Activated CD8-positive, alpha-beta memory T cell treated with anti-CD3 and anti-CD28 coated beads, Interleukin-2, amount 50 U/mL, for 48 hours (primary cell): ENCODE measurements around the gene CIAPIN1.
"Not testable (repeated sequence)": the region's sequence is repeated elsewhere in the genome, so short reads cannot be mapped to it uniquely, and the experiment has no call there.

ENCODE experiments used
- DNase-seq: peaks from one replicate; pipeline ENCODE4 v3.0.0-alpha.2; 2020

Gene CIAPIN1

DNA sequence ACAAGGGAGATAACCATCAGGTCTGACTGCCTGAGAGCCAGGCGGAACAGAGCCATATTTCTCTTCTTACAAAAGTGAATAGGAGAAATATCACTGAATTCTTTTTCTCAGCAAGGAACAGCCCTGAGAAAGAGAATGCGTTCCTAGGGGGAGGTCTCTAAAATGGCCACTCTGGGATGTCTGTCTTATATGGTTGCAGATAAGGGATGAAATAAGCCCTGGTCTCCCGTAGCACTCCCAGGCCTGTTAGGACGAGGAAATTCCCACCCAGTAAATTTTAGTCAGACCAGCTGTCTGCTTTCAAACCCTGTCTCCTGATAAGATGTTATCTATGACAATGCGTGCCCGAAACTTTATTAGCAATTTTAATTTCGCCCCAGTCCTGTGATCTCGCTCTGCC, 7.2 kb downstream of the CIAPIN1 start:
- not testable (repeated sequence) for DNase-seq

DNA sequence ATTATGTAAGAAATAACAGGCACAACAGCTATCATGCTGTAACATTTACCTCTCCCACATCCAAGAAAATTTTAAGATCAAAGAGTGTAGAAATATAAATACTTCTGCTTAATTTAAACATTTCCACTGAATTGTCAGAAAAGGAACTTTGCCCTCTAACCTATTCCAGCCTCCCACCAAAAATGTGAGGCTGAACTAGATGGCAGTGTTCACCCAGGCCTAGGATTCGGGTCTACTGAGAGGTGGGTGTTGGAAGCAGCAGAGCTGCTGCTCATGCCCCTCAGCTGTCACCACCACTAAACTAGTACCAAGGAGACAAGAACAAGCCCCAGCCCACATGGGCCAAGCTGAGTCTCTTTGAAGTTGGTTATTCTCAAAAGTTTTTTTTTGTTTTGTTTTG, 11.3 kb downstream of the CIAPIN1 start:
- DNase-seq = no peak

DNA sequence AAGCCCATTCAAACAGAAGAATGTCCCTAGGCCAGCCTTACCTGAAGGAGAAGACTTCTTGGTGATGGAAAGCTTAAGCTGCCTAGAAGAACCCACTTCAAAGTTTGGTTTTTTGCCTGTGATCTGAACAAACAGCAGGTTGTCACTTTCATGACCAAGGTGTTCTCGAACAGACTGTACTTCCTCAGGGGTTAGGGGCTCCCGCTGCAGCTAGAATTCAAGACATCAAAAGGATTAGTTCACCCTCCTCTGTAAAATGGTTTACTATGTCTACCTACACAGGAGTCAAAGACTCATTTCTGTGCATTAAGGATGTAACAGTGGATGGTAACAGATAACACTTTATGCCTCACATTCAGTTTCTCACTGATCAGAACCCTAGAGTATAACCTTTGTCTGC, 13.2 kb downstream of the CIAPIN1 start:
- DNase-seq = no peak

DNA sequence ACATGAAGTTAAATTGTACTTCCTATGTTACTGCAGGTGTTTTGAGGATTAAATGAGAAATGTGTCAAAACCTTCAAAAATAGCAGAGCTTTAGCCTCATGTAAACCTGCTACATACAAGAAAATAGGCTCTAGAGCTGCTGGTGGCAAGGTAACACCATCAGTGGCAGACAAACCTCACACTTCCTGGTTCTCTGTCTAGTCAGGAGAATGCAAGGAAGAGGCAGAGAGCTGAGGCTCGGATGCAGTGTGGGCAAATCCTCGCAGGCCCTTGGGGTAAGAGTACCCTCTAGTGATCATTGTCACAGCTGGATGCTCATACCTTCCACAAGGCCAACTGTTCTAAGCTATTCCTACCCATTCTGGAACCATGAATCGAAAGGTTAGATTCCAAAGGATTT, 14.2 kb downstream of the CIAPIN1 start:
- DNase-seq = no peak

DNA sequence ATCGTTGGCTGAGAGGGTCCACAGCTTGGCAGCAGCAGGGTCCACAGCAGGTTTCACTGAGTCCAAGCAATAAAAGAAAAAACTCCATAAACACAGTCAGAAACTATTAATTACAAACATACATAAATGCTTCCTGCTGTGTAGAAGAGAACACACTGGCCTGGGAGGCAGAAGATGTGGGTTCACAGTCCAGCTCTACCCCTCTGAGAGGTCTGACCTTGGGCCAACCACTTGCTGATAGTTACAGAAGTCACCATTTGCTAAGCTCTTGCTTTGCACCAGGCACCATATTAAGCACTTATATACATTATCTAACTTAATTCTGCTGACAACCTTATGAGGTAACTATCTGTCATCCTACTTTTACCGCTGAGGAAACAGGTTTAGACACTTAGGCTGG, 14.7 kb downstream of the CIAPIN1 start:
- no peak for DNase-seq

DNA sequence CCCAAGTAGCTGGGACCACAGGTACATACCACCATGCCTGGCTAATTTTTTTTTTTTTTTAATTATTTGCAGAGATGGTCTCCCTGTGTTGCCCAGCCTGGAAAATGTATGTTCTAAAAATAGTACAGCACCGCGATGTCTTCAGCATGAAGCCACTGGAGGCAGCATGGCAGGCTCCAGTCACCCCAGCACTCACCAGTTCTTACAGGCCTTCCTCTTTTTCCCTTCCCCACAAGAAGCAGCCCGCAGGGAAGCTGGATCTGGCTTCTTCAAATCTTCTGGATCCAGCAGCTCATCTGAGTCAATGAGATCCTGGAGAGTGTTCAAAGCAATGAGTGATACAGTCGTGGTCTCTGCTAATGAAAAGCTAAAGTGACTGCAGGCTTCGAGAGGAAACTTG, 16.2 kb downstream of the CIAPIN1 start:
- no peak for DNase-seq

DNA sequence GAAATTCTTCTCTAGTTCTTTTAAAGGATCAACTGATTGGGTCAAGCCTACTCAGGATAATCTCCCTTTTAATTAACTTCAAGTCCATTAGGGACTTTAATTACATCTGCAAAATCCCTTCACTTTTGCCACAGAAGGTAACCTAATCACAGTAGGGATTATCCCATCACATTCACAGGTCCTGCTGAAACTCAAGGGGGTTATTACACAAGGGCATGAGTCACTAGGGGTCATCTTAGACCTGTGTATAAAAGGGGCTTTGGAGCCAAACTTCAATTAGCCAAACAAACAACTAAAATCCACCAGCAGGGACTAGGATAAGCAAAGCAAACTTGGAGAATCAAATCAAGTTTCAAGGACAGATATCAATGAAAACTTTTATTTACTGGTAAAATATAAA, 19.4 kb downstream of the CIAPIN1 start:
- no peak for DNase-seq

DNA sequence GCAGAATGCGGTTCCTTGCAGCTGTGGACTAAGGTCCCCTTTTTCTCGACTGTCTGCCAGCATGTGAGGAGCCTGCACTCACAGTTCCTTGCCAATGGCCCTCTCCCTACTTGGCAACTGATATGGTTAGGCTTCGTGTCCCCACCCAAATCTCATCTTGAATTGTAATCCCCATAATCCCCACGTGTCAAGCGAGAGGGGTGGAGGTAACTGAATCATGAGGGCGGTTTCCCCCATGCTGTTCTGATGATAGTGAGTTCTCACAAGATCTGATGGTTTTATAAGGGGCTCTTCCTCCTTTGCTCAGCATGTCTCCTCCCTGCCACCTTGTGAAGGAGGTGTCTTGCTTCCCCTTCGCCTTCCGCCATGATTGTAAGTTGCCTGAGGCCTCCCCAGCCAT, 19.9 kb downstream of the CIAPIN1 start:
- DNase-seq = no peak

DNA sequence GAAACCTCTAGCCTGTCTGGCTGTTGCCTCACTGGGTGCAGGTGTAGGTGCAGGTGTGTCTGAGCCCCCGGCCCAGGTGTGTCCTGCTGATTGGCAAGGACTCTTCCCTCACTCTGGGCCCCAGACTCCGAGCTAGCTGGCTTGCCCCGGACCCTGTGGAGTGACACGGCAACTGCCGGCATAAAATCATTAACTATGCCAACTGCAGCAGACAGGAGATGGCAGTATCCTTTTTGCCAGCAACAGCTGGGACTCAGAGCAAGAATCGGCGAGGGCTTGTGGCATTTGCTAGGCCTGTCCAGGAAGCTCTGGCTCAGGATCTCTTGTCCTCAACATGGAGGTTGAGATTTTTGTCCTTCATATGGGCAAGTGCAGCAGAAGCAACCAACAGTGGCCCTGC, 20.8 kb downstream of the CIAPIN1 start:
- DNase-seq = no peak

DNA sequence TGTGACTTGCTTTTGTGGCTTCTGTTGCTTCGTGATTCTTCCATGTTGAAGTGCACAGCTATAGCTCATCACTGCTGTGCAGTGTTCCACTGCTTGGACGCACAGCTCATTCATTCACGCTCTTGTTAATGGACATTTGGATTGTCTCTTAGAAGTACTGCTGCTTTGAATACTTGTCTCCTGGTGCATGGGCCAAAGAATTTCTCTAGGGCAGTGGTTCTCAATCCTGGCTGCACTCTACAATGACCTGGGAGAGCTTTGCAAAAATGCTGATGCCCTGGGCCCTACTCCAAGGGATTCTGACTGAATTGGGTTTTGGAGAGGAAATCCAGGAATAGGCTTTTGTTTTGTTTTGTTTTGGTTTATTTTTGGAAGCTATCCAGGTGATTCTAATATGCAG, 22.6 kb downstream of the CIAPIN1 start:
- no peak for DNase-seq

DNA sequence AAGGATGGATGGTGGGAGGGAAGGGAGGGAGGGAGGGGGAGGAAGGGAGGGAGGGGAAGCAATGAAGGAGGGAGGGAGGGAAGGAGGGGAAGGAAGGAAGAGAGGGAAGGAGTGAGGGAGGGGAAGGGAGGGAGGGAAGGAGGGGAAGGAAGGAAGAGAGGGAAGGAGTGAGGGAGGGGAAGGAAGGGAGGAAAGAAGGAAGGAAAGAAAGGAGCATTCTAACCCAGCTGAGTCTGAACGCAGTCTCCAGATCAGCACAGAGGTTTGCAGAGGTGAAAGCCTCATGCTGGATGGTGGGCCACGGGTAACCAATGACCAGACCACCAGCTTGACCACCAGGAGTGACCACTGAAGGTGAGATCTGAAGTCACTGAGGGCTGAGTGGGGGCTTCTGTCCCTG, 24.0 kb downstream of the CIAPIN1 start:
- no peak for DNase-seq

DNA sequence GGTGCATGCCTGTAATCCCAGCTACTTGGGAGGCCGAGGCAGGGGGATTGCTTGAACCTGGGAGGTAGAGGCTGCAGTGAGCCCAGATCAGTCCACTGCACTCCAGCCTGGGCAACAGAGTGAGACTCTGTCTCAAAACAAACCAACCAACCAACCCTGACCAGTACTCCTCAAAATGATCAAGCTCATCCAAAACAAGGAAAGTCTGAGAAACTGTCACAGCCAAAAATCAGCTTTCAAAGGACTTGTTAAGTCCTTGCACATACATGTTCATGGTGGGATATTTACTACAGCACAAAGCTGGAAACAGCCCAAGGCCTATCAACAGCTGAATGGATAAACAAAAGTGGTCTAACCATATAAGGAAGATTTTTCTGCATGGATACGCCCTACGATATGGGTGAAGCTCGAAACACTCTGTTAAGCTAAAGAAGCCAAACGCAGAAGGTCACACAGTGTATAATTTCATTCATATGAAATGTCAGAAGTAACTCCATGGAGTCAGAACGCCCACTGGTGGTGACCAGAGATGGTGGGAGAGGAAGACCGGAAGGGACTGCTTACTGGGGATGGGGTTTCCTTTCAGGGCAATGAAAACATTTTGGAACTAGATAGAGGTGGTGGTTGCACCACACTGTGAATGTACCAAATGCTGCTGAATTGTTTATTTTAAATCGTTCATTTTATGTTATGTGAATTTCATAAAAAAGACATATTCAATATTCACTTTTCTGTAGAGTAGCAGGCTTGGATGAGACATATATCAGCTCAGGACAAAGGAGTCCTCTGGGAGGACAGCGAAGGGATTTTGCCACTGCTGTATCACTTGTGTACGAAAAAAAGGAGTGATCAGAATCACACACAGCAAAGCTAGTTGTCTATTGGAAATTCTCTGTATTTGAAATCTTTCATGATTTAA, 24.9 kb downstream of the CIAPIN1 start:
- DNase-seq = no peak

DNA sequence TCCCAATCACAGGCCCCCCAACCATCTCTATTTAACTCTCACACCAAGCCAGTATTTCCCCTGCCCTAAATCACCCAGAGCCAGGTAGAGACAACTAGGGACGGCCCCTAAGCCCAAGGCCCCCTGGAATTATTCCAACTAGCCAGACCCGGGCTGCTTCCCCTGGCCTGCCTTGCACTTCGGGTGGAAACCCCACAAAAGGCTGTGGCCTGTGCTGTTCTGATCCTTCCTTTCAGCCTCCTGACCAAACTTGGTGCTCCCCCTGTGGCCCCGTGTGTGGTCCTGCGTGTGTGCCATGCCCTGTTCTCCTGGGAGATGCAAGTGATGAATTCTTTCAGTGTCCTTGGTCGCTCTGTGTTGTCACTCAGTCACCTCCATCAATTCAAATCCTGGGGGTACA, 27.7 kb downstream of the CIAPIN1 start:
- no peak for DNase-seq

DNA sequence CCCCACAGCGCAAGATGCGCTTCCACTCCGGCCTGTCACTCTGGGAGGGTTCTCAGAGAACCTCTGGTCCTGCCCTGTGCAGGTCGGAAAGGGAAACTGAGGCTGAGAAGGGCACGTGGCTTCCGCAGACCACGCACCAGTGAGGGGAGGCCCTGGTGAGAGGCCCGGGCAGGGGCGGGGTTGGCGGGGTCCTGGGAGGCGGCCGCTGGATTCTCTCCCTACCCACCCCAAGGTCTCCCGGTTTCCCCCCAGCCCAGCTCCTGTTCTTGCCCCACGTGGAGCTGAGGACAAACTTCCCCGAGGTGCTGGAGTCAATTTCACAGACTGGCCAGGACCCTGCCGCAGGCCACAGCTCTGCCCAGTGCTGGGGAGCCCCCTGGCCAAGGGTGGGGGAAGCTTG, 31.1 kb downstream of the CIAPIN1 start:
- no peak for DNase-seq

DNA sequence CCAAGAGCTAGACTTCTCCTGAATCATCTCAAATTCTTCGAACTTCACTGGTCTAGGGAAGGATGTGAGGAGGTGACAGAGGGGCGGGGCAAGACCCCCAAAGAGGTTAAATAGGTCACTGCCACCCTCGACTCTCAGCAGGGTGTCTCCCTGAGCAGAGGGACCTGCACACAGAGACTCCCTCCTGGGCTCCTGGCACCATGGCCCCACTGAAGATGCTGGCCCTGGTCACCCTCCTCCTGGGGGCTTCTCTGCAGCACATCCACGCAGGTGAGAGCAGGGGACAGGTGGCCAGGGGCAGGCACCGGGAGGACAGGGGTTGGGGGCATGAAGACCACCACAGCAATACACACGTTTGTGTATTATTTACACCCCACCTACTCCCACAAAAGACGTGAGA, 33.5 kb downstream of the CIAPIN1 start:
- DNase-seq = no peak

DNA sequence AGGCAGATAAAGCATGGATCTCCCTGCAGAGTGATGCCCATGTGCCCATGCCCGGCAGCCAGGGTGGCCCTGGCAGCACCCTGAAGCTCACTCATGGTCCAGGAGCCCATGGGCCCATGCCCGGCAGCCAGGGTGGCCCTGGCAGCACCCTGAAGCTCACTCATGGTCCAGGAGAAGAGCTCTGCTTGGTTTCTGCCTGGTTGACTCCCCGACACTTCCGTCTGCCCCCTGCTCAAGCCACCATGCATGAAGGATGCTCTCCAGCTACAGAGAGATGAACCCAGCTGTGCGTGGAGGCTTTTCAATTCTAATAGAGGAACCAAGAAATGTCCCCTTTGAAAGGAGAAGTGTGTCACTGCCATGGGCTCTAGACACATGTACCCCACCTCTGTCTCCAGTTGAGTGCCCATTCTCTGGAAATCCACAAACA, 33.9 kb downstream of the CIAPIN1 start:
- no peak for DNase-seq

DNA sequence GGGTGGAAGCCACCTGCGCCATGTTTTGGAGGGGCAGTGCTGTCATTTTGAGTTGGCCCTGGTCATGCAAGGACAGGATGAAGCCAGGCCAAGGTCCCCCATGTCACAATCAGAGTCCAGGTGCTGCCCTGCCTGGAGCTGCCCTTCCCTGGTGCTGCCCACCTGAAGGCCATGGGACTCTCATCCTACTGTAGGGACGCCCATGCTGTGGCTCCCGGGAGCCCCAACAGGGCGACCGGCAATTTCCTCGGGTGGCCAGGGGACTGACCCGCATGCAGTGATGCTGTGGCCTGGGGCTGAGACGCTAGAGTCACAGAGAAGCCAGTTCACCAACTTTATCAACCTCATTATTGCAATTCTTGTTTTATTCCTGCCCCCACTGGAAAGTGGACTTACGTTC, 34.6 kb downstream of the CIAPIN1 start:
- DNase-seq = no peak

DNA sequence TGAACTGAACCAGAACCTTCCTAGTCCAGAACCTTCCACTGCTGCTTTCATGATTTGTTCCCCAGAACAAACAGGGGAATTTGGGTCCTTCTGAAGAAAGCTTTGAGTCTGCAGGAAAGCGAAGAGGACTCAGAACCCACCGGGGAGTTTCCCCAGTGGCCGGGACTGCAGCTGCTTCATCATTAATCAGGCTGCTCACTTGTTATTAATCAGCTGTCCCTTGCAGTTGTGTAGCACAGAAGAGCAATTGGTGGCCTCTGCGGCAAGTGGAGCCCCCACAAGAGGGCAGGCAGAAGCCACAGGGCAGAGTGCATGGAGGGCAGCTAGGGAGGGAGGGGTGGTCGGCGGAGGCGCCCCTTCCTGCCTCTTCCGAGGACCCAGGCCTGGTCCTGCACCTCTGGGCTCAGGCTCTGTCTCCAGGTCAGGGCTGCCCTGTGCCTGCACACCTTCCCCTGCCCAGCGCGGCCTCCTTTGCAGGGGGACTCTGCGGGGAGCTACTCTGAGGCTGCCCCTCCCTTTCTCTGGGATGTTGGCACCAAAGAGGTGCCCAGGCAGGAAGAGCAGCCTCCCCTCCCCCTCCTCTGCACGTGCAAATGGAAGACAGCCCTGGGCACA, 35.7 kb downstream of the CIAPIN1 start:
- no peak for DNase-seq

DNA sequence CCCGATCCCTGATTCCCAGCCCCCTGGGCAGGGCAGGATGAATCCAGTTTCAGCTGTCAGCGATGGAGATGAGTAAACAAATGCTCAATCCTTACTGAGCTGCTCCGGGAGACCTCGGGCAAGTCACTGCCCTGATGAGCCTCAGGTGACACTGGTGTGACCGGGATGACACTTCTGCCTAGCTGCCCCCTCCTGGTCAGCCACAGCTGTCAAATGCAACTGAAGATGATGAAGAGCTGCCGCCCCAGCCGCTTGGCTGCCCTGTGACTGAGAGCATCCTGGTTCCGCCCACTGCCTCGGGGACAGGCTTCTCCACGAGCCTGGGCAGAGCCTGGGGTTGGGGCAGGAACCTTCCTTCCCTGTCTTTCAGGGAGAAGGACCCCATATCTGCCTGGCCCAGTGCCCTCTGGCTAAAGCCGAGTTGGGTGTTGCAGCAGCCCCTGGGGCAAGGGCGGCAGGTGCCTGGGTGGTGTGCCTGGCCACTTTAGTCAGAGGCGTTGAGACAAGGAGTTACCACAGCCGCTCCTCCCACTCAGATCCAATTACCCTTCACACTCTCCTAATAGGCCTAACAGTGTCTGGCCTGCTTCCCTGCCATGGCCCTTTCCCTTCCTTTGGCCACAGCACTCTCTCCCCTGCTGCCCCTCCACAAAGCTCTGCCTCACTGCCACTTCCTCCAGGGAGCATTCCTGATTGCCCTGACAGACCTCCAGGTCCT, 37.2 kb downstream of the CIAPIN1 start:
- no peak for DNase-seq

DNA sequence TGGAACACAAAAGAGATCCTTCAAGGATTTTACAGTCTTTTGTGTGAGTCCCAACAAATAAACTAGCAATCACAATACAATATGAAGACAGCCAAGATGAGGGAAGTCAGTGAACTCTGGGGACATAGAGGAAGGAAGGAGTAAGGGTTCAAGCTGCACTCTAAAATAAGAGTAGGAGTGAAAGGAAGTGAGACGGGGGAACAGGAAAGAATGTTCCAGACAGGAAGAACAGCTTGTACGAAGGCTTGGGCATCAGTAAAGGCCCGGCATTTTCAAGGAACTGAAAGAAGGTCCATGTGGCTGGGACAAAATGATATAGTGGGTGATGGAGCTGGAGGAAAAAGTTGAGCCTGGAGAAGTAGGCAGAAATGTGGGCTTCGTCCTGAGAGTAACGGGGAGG, 38.1 kb downstream of the CIAPIN1 start:
- DNase-seq = no peak

DNA sequence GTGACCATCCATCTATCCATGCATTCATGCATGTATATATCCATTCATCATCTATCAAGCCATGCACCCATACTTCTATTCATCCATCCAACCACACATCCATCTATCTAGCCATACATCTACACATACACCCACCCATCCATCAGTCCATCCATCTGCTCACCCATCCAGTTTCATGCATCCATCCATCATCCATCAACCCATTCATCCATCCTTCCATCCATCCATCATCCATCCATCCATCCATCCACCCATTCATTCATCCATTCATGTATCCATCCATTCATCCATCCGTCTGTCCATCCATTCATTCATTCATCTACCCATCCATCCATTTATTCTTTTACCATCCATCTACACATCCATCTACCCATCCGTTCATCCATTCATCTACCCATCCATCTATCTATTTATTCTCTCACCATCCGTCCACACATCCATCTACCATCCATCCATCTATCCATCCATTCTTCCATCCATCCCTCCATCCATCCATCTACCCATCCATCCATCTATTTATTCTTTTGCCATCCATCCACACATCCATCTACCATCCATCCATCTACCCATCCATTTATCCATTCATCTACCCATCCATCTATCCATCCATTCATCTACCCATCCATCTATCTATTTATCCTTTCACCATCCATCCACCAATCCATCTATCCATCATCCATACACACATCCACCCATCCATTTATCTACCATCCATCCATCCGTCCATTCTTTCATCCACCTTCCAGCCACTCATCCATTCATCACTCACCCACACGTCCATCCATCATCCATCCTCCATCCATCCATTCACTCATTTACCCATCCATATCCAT, 39.4 kb downstream of the CIAPIN1 start:
- DNase-seq = no peak

DNA sequence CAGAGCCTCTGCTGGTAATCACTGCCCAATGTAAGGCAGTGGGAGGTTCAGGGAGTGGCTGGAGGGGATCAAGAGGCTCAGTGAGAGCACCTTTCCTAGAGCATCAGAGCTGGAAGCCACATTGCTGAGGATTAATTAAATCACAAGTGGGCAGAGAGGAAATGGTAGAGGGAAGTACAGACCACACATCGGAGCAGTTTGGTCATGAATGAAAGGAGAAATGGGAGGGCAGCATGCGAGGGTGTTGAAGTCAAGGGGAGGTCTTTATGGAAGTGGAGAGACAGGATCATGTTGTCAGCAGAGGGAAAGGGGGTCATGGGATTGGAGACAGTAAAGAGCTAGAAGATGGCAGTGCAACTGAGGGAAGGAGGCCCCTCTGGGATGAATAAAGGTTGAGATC, 40.3 kb downstream of the CIAPIN1 start:
- DNase-seq = no peak

DNA sequence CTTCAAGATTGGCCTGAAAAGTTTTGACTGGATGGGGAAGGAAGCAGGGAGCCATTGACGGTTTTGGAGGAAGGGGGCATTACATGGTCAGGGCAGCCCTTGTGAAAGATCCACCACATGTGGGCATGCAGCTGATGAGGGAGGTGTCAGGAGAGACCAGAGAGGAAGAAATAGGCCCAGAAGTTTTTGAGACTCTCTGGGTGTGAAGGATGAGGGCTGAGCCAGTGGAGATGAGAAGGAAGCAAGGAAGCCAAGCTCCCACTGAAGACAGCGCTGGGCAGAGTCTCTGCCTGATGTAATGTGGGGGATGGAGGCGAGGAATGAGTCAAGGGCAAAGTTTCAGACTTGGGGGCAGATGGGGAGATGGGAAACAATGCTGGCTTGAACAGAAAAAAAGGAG, 42.1 kb downstream of the CIAPIN1 start:
- DNase-seq = no peak
